ENCODE results near the gene MRLN.

MRLN gene

GRCh38 chr10:59711871-59712494, 41.3 kb downstream of the MRLN start:
- Histone ChIP-seq H3K4me3 (ENCODE audit: low read length) (no peak overlapping the region), H4K20me1 (ENCODE audit: insufficient read depth, low read length) (no peaks in the 10 kb centered on the region), H3K27ac (ENCODE audit: low read length) (no peak overlapping the region), H3K4me2 (ENCODE audit: low read length) (no peak overlapping the region), H3K9me3 (ENCODE audit: insufficient read depth, low read length) (no peaks in the 10 kb centered on the region), H3K27me3 (ENCODE audit: low read depth, low read length) (no peaks in the 10 kb centered on the region), H3K36me3 (replicated peaks; ENCODE audit: low read depth, low read length) (peaks cover 3% of the 10 kb centered on the region), H2AFZ (ENCODE audit: low read depth, low read length) (no peak overlapping the region), H3K79me2 (ENCODE audit: low read length) (peaks cover 16% of the 10 kb centered on the region), H3K9ac (ENCODE audit: low read length) (no peak overlapping the region), H3K4me1 (ENCODE audit: low read length) (peaks cover 12% of the 10 kb centered on the region)
- TF ChIP-seq EZH2phosphoT487 (IDR thresholded peaks at IDR 0.05; ENCODE audit: low read depth) (no peak), CTCF (IDR thresholded peaks at IDR 0.05; ENCODE audit: low read depth, low read length) (no peak)

GRCh38 chr10:59709395-59710125, 43.7 kb downstream of the MRLN start, which contains the start of gene SLC16A9:
TSS of gene SLC16A9 (minus strand) at chr10:59709850. CDS start at chr10:59684291, 25,559 bp downstream.
- peaks cover 12% of the 10 kb centered on the region for H3K4me1 ChIP-seq (ENCODE audit: low read length)
- H4K20me1 ChIP-seq (ENCODE audit: insufficient read depth, low read length), result no peaks in the 10 kb centered on the region
- H3K9ac ChIP-seq (ENCODE audit: low read length), result peak within 1 kb of the TSS; percentile 90
- H3K27ac ChIP-seq (ENCODE audit: low read length), result peak within 1 kb of the TSS; percentile 40; the same call in 1 of the 2 replicates
- peaks cover 24% of the 10 kb centered on the region for H3K79me2 ChIP-seq (ENCODE audit: low read length)
- TF ChIP-seq EZH2phosphoT487 (IDR thresholded peaks at IDR 0.05; ENCODE audit: low read depth) (no peak), CTCF (IDR thresholded peaks at IDR 0.05; ENCODE audit: low read depth, low read length) (peak; percentile 21)
- peak within 1 kb of the TSS; percentile 81 for H2AFZ ChIP-seq (ENCODE audit: low read depth, low read length)
- H3K36me3 ChIP-seq (replicated peaks; ENCODE audit: low read depth, low read length), result peaks cover 4% of the 10 kb centered on the region
- no peaks in the 10 kb centered on the region for H3K27me3 ChIP-seq (ENCODE audit: low read depth, low read length)
- peak within 1 kb of the TSS; percentile 61 for H3K4me2 ChIP-seq (ENCODE audit: low read length)
- peak within 1 kb of the TSS; percentile 87 for H3K4me3 ChIP-seq (ENCODE audit: low read length)
- no peaks in the 10 kb centered on the region for H3K9me3 ChIP-seq (ENCODE audit: insufficient read depth, low read length)

- peak overlapping the region; percentile 61 for H3K4me2 ChIP-seq (ENCODE audit: low read length)
- peaks cover 12% of the 10 kb centered on the region for H3K4me1 ChIP-seq (ENCODE audit: low read length)
- H3K4me3 ChIP-seq (ENCODE audit: low read length), result peak overlapping the region; percentile 87
- H3K27me3 ChIP-seq (ENCODE audit: low read depth, low read length), result no peaks in the 10 kb centered on the region
- TF ChIP-seq EZH2phosphoT487 (IDR thresholded peaks at IDR 0.05; ENCODE audit: low read depth), result no peak
- peak overlapping the region; percentile 40; the same call in 1 of the 2 replicates for H3K27ac ChIP-seq (ENCODE audit: low read length)
- H3K9me3 ChIP-seq (ENCODE audit: insufficient read depth, low read length), result no peaks in the 10 kb centered on the region
- H3K36me3 ChIP-seq (replicated peaks; ENCODE audit: low read depth, low read length), result peaks cover 9% of the 10 kb centered on the region
- peak overlapping the region; percentile 90 for H3K9ac ChIP-seq (ENCODE audit: low read length)
- peak overlapping the region; percentile 81 for H2AFZ ChIP-seq (ENCODE audit: low read depth, low read length)
- H4K20me1 ChIP-seq (ENCODE audit: insufficient read depth, low read length), result no peaks in the 10 kb centered on the region
- H3K79me2 ChIP-seq (ENCODE audit: low read length), result peaks cover 24% of the 10 kb centered on the region
Observed at GRCh38 chr10:59708816-59709394, 44.4 kb downstream of the MRLN start.

- no peak overlapping the region for H3K27ac ChIP-seq (ENCODE audit: low read length)
- H3K9me3 ChIP-seq (ENCODE audit: insufficient read depth, low read length), result no peaks in the 10 kb centered on the region
- peaks cover 12% of the 10 kb centered on the region for H3K4me1 ChIP-seq (ENCODE audit: low read length)
- H4K20me1 ChIP-seq (ENCODE audit: insufficient read depth, low read length), result no peaks in the 10 kb centered on the region
- H3K4me3 ChIP-seq (ENCODE audit: low read length), result no peak overlapping the region
- H3K79me2 ChIP-seq (ENCODE audit: low read length), result peaks cover 24% of the 10 kb centered on the region
- H2AFZ ChIP-seq (ENCODE audit: low read depth, low read length), result no peak overlapping the region
- no peaks in the 10 kb centered on the region for H3K27me3 ChIP-seq (ENCODE audit: low read depth, low read length)
- H3K36me3 ChIP-seq (replicated peaks; ENCODE audit: low read depth, low read length), result peaks cover 13% of the 10 kb centered on the region
- H3K9ac ChIP-seq (ENCODE audit: low read length), result no peak overlapping the region
- no peak for TF ChIP-seq EZH2phosphoT487 (IDR thresholded peaks at IDR 0.05; ENCODE audit: low read depth)
- TF ChIP-seq CTCF (IDR thresholded peaks at IDR 0.05; ENCODE audit: low read depth, low read length), result no peak
- H3K4me2 ChIP-seq (ENCODE audit: low read length), result no peak overlapping the region
Observed at GRCh38 chr10:59706851-59707797, 46.1 kb downstream of the MRLN start.

Measured in OCI-LY3 (cell line).